Fibroblast of the aortic adventitia (primary cell): ENCODE measurements around the gene ICAM2. TPM values are rescaled to one million over a fixed set of nuclear protein-coding genes. Genes with fewer than 3 reads are reported as not detected.
A peak's percentile ranks its signal among the peaks of the same experiment; 100 is the strongest.

ENCODE experiments used
- DNase-seq: peaks from one replicate; pipeline ENCODE4 v3.0.0-alpha.2; 2010; ENCODE audit warnings: low read depth
- H3K4me3 ChIP-seq: 2 replicates; pipeline ENCODE4 v1.5.1; 2011; ENCODE audit warnings: low read depth, mild to moderate bottlenecking, control low read depth, low read length, moderate library complexity
- total RNA-seq: library from RNA; depleted of rRNA; stranded (reverse); fragments of >200 nt; gene quantifications from 2 replicates; pipeline ENCODE4 v1.2.3, GENCODE V29; 2012; ENCODE audit warnings: low replicate concordance
- TF ChIP-seq, protein P1 (sequence below): IDR thresholded peaks from 2 replicates; pipeline ENCODE4 v1.5.1; 2011; ENCODE audit warnings: mild to moderate bottlenecking, low read length, control low read depth, inconsistent platforms; ENCODE audit not compliant: insufficient read depth

ICAM2 gene
- total RNA-seq, 1 donor = 2.6 TPM

DNA sequence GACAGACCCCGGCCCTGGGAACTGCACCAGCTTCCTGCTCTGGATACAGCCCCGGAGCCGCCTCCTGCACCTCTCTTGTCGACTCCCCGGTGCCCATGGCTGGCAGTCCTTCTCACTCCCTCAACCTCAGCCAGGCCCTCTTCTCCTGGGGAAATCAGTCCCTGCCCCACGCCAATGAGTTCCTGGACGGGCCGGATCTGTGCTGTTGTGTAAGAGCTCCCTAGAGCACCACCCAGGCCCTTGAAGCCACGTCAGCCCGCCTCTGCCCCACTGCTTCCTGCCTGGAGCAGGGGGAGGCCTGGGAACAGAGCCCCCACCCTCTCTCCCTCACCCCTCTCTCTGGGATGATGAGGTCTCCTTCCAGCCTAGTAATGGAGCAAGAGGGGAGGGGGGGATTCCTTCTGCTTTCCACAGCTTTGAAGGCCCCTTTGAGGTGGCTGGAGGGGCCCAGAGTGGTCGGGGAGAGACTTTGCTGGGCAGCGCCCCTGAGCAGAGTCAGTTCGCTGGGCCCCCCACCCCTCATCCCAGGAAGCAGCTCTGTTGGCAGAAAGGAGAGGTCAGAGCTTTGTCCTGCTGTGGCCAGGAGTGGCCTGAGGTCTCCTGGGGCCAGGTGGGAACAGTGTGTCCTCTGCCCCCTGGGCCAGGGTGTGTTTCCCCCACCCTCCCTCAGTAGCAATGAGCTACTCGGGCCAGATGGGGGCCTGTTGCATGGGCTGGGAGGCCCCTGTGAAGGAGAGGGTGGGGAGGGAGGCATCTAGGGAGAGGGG lies 18.5 kb downstream of the ICAM2 start:
- peak; percentile 75 for DNase-seq
- no peak overlapping the region for H3K4me3 ChIP-seq
- TF ChIP-seq, protein P1, sequence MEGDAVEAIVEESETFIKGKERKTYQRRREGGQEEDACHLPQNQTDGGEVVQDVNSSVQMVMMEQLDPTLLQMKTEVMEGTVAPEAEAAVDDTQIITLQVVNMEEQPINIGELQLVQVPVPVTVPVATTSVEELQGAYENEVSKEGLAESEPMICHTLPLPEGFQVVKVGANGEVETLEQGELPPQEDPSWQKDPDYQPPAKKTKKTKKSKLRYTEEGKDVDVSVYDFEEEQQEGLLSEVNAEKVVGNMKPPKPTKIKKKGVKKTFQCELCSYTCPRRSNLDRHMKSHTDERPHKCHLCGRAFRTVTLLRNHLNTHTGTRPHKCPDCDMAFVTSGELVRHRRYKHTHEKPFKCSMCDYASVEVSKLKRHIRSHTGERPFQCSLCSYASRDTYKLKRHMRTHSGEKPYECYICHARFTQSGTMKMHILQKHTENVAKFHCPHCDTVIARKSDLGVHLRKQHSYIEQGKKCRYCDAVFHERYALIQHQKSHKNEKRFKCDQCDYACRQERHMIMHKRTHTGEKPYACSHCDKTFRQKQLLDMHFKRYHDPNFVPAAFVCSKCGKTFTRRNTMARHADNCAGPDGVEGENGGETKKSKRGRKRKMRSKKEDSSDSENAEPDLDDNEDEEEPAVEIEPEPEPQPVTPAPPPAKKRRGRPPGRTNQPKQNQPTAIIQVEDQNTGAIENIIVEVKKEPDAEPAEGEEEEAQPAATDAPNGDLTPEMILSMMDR = no peak

DNA sequence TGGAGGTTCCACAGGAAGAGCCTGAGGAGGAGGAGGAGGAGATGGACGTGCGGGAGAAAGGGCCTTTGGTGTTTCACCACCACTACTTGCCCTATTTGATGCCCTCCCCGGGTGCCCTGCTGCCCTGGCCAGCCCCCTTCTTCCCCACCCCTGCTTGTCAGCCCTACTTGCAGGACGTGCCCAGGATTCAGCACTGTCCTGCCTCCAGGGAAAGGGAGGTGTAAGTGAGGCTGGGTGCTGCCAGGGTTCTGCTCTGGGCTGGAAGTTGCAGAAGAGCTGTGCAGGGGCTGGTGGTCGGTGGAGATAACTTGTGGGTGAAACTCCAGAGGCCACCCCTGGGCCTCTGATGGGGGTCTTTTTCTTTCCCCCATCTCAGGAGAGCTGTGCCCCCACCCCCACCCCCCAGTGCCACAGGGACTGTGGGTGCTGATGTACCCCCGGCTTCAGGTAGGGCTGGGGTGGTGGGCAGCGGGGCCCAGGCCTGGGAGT lies 19.3 kb downstream of the ICAM2 start:
- no peak overlapping the region for H3K4me3 ChIP-seq
- TF ChIP-seq, protein P1 = no peak
- no peak for DNase-seq

DNA sequence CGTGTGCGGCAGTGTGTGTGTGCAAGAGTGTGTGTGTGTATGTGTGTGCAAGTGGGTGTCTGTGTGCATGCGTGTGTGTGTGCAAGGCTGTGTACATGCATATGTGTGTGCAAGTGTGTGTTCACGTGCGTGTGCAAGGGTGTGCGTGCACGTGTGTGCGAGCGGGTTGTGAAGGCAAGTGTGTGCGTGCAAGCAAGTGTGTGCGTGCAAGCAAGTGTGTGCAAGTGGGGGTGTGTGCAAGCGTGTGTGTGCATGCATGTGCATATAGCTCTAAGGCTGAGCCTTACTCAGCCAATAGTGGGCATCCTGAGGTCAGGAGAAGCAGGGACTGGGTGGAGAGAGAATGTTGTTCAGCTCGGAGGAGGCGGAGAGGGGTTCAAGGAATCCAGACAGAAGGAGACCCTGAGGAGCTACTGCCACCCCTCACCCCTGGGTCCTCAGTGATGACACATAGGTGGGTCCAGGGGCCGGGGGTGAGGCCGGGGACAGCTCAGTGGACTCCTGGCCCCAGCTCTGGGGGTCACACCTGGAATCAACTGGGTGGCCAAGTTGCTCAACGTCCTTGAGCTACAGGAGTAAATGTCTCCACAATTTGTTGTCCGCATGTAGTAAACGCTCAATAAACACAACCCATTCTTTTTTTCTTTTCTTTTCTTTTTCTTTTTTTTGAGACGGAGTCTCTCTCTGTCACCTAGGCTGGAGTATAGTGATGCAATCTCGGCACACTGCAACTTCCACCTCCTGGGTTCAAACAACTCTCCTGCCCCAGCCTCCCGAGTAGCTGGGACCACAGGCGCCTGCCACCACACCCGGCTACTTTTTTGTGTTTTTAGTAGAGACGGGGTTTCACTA lies 20.5 kb downstream of the ICAM2 start:
- TF ChIP-seq, protein P1 = no peak
- DNase-seq = no peak
- H3K4me3 ChIP-seq = no peak overlapping the region

DNA sequence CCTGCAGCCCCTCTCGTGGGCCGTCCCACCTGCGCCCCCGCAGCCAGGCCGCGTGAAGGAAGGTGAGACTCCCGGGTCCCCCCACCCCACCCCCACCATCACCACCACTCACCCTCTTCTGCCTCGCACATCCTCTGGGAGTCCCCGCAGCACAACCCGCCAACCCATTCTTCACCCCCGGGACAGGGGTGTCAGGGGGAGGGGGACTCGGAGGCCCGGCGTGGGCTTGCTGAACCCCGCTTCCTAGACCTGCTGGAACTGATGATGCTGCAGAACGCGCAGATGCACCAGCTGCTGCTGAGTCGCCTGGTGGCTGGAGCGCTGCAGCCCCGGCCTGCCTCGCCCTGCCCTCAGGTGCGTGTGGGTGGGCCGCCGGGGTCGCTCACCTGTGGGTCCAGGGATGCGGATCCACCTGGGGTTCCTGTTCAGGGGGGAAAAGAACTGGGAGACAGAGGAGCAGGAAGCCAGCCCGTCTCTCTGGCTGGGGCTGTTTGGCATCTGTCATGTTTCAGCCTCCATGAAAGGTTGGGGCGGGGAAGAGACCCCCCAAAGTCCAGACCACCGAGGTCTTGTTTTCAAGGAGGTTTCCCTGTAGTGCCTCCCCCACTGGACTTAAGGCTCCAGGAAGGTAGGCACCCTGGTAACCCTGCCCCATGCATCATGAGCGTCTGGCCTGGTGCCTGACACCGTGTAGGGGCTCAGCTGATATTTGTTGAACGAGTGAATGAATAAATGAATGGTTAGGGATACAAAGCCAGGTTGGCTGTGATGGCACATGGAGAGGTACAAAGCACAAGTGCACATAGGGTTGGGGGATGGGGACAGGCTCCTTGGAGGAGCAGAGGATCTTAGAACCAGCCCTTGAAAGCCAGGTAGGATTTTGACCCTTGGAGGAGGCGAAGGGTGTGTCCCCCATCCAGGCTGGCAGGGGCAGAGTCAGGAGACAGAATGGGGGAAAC lies 21.4 kb downstream of the ICAM2 start:
- DNase-seq = no peak
- TF ChIP-seq, protein P1 = no peak
- H3K4me3 ChIP-seq = peak overlapping the region; percentile 74

DNA sequence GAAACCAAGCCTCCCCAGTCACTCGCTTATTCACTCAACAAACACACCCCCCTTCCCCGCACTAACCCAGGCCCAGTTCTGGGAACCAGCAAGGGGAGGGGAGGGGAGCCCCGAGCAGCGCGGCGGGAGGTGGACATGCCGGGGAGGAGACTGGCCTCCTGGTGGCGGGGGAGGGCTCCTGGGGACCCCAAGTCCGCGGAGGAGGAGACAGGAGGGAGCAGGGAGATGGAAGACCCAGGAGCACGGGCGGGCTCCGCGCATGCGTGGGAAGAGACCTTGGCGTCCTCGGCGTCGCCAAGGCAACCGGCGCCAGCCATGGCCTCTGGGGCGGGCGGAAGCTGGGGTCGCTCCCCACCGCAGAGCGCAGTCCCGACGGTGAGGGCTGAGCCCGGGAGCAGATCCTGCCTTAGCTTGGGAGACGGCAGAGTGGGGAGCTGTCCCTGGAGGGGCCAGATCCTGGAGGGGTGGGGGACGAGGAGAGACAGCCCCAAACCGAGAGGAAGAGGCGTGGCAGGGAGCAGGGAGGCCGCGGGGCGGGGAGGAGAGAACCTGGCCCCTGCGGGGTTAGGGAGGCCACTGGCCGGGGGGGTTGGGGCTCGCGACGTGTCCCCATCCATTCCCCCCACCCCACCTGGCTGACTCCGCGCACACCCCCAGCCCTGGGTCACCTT lies 22.2 kb downstream of the ICAM2 start, which contains the start of gene PRR29:
Gene PRR29, plus strand, starts transcription at position 302 of the 671 bp plus-strand sequence. Its CDS starts 14 bp downstream, at position 316.
- DNase-seq = peak; percentile 54
- peak within 1 kb of the TSS; percentile 74 for H3K4me3 ChIP-seq
- TF ChIP-seq, protein P1 = peak; percentile 2
